ENCODE results near the gene PCSK5. TPM values are rescaled to one million over a fixed set of nuclear protein-coding genes. Genes with fewer than 3 reads are reported as not detected.

PCSK5 gene
- total and polyA plus RNA-seq, 10 donors = 0.28 to 8.1 (median 5.5) TPM

- no peak for DNase-seq
- H3K9me3 ChIP-seq = peaks cover 0 to 20% (median 13%) of the 10 kb centered on the region in 8 donors
- no peak for TF ChIP-seq POLR2A (IDR thresholded peaks at IDR 0.05)
- no peak for TF ChIP-seq POLR2AphosphoS5 (IDR thresholded peaks at IDR 0.05)
- TF ChIP-seq CTCF (IDR thresholded peaks at IDR 0.05 in 8 of 11, conservative IDR thresholded peaks at IDR 0.05 in 3 of 11) = no peak
- no peaks in the 10 kb centered on the region for H3K27me3 ChIP-seq (replicated peaks in 1 of 7)
- no peaks in the 10 kb centered on the region for H3K4me1 ChIP-seq
- WGBS, 5 donors = 77 to 95% (median 88%) methylated on average over 1 of the region's 1 CpG
- intact Hi-C loops (cut with DNase I; ENCODE audit: low total_unique reads) = no loop called here
- H3K36me3 ChIP-seq = no peaks in the 10 kb centered on the region
- no peak overlapping the region for H3K4me3 ChIP-seq
- no peak overlapping the region for H3K27ac ChIP-seq
Observed at GRCh38 chr9:76266649-76267283, 376.3 kb downstream of the PCSK5 start.

- DNase-seq = no peak
- Histone ChIP-seq H3K9me3 (peaks cover 0 to 20% (median 13%) of the 10 kb centered on the region in 8 donors), H3K27ac (no peak overlapping the region), H3K4me1 (no peaks in the 10 kb centered on the region), H3K27me3 (replicated peaks in 1 of 7) (no peaks in the 10 kb centered on the region), H3K36me3 (no peaks in the 10 kb centered on the region), H3K4me3 (no peak overlapping the region)
- intact Hi-C loops (cut with DNase I; ENCODE audit: low total_unique reads) = no loop called here
- no peak for TF ChIP-seq POLR2AphosphoS5 (IDR thresholded peaks at IDR 0.05)
- TF ChIP-seq CTCF (IDR thresholded peaks at IDR 0.05 in 8 of 11, conservative IDR thresholded peaks at IDR 0.05 in 3 of 11) = no peak
- TF ChIP-seq POLR2A (IDR thresholded peaks at IDR 0.05) = no peak
- 84 to 98% (median 93%) methylated on average over 3 of the region's 3 CpGs for WGBS, 5 donors
Observed at GRCh38 chr9:76267284-76267652, 376.8 kb downstream of the PCSK5 start.

- no peak for DNase-seq
- WGBS, 5 donors = 47 to 74% (median 58%) methylated on average over 2 of the region's 2 CpGs
- no peak overlapping the region for H3K4me3 ChIP-seq
- no peak overlapping the region for H3K27ac ChIP-seq
- H3K4me1 ChIP-seq = no peaks in the 10 kb centered on the region
- H3K9me3 ChIP-seq = peaks cover 0 to 2% (median 0%) of the 10 kb centered on the region in 8 donors
- H3K27me3 ChIP-seq (replicated peaks in 1 of 7) = no peaks in the 10 kb centered on the region
- TF ChIP-seq POLR2AphosphoS5 (IDR thresholded peaks at IDR 0.05) = no peak
- TF ChIP-seq POLR2A (IDR thresholded peaks at IDR 0.05) = no peak
- TF ChIP-seq CTCF (IDR thresholded peaks at IDR 0.05 in 8 of 11, conservative IDR thresholded peaks at IDR 0.05 in 3 of 11) = no peak
- no peaks in the 10 kb centered on the region for H3K36me3 ChIP-seq
- intact Hi-C loops (cut with DNase I; ENCODE audit: low total_unique reads) = no loop called here
Observed at GRCh38 chr9:76269789-76270188, 379.3 kb downstream of the PCSK5 start.

GRCh38 chr9:76271755-76272154 is 381.3 kb downstream of the PCSK5 start:
- 94 to 97% (median 96%) methylated on average over 1 of the region's 1 CpG for WGBS, 5 donors
- intact Hi-C loops (cut with DNase I; ENCODE audit: low total_unique reads) = no loop called here
- Histone ChIP-seq H3K36me3 (no peaks in the 10 kb centered on the region), H3K27me3 (replicated peaks in 1 of 7) (no peaks in the 10 kb centered on the region), H3K4me3 (no peak overlapping the region), H3K27ac (no peak overlapping the region), H3K9me3 (no peaks in the 10 kb centered on the region), H3K4me1 (no peaks in the 10 kb centered on the region)
- DNase-seq = no peak
- TF ChIP-seq POLR2AphosphoS5 (IDR thresholded peaks at IDR 0.05) = no peak
- TF ChIP-seq POLR2A (IDR thresholded peaks at IDR 0.05) = no peak
- no peak for TF ChIP-seq CTCF (IDR thresholded peaks at IDR 0.05 in 8 of 11, conservative IDR thresholded peaks at IDR 0.05 in 3 of 11)
